T-helper 9 cell (primary cell): ENCODE results near the gene VPS41.
"Not testable (repeated sequence)": the region's sequence is repeated elsewhere in the genome, so short reads cannot be mapped to it uniquely, and the experiment has no call there.

Source experiments
- DNase-seq: peaks from one replicate; pipeline ENCODE4 v3.0.0-alpha.2; 2020

VPS41 gene

DNA sequence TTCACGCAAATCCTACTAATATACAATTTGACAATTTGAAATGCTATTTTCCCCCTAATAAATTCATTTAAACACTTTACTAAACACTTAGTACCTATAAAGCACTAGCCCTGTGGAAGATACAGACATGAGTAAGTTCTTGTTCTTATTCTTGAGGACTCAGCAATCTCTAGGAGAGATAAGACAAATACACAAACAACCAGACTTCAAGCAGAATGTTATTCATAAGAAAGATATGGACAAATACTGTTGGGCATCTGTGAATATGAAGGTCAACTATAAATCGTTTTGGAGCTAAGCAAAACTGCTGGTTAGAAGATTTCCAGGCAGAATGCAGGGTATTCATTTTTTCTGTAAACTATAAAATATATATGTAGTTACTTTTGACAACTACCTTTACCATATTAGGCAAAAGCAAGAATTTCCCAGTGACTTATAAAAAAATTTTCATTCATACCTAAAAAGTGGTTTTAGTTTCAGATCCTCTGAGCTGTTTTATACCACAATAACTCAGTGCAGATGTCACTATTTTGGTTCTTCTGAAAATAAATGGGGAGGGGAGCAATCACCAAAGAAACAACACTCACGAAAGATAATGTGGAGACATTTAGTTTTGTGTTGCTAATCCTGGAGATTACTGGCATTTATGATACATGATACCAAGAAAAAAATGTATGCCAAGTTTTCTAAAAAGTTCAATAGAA is 3.8 kb downstream of the VPS41 start:
- no peak for DNase-seq

DNA sequence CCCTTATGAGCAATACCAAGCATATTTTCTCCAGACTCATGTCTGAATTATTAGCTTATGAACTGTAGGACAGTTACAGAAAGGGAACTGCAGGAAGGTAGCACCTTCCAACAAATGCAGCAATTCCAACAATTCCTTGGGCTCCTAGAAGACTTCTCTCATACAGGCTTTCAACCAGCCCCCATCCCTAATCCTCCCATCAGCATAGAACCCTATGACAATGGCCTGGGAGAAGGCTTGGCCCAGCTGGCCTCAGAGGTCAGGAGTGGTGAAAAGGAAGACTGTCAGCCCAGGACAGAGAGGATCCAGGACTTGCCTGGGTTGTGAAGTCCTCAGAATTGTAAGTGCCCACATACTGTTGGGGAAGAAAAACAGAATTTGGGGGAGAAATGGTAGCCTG is 5.9 kb downstream of the VPS41 start:
- DNase-seq: no peak

DNA sequence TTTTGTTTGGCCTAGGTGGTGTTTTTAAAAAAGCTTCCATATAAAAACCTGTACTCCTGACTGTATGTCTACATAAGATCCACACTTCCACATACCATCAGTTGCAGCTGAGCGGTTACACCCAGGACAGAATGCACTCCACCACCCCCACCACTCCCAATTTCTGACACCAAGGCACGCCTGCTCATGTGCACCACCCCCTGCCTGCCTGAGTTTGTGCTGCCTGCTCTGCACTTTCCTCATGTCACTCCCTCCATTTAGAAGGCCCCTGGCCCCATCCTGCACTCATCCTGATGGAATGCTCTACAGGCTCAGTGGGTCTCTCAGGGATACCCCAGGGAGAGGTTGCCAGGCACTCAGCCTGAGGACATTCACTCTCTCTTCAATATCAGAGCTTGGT is 6.5 kb downstream of the VPS41 start:
- no peak for DNase-seq

DNA sequence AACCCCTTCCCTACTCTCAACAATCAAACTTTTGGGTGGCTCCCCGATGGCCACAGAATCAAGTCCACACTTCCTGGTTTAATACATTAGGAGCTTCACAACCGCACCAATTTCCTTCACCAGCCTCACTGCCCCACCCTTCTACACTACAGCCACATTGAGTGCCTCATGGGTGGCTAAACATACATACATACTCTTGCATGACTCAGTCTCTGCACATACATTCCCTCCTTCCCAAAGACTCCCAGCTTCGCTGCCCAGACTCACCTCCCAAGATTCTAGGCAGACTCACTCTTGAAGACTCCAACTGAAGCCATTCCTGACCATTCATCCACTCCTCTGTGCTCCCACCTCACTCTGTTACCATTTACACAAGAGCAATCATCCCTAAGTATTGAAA is 15.9 kb downstream of the VPS41 start:
- DNase-seq: no peak

DNA sequence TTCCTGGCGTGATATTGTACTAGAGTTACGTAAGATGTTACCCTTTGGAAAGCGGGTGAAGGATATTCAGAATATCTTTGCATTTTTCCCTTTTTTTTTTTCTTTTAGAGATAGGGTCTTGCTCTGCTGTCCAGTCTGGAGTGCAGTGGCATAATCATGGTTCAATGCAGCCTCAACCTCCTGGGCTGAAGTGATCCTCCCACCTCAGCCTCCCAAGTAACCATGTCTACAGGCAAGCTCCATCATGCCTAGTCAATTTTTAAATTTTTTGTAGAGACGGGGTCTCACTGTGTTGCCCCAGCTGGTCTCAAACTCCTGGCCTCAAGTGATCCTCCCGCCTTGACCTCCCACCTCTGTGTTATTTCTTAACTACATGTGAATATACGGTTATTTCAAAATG is 18.4 kb downstream of the VPS41 start:
- DNase-seq: no peak

DNA sequence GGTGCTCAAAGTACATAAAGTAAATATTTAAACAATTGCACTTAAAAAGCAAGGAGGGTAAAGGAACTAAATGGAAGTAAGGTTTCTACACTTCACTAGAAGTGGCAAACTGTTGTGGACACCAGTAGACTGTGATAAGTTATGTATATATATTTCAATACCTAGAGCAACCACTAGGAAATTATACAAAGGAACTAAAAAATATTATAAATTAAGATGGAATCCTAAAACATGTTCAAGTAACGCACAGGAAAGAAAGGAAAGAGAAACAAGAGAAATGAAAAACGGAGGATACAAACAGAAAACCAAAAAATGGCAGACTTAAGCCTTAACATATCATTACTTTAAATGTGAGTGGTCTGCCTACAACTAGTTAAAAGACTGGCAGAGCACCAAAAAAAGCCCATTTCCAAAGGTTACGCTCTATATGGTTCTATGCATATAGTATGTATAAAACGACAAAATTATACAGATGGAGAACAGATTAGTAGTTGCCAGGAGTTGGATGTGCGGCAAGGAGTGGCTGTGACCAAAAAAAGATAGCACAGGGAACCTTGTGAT is 19.0 kb downstream of the VPS41 start:
- no peak for DNase-seq

DNA sequence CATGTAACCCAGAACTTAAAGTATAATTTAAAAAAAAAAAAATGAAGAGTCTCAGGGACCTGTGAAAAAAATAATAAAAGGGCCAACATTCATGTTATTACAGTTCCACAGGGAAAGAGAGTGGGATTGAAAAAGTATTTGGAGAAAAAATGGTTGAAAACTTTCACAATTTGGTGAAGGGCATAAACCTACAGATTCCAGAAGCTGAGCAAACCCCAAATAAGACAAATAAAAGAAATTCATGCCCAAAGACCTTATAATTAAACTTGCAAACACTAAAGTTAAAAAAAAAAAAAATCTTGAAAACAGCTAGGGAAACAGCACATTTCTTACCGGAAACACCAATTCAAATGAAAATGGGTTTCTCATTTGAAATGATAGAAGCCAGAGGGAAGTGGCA is 19.9 kb downstream of the VPS41 start:
- DNase-seq: no peak

DNA sequence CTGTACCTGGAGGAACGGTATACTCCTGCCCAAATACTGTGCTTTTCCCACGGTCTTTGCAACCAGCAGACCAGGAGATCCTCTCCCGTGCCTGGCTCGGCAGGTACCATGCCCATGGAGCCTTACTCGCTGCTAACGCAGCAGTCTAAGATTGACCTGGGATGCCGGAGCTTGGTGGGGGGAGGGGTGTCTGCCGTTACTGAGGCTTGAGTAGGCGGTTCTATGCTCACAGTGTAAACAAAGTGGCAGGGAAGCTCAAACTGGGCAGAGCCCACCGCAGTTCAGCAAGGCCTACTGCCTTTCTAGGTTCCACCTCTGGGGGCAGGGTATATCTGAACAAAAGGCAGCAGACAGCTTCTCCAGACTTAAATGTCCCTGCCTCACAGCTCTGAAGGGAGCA is 22.7 kb downstream of the VPS41 start:
- no peak for DNase-seq

DNA sequence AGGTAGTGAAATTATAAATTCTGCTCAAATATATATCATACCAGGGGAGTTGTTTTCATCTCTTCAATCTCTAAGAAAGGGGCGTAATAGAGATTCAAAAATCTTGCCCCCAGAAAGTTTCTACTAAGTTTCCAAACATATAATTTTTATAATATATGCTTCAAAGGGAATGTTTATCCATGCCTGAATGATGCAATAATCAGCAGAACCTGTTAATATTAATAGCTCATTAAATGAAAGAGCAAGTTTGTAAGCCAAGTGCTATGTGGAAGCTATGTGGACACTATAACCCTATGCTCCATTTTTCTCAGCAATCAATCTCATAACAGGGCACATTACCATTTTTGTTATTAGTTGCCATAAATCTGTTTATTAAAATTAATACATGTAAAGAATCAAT is 25.3 kb downstream of the VPS41 start:
- no peak for DNase-seq

DNA sequence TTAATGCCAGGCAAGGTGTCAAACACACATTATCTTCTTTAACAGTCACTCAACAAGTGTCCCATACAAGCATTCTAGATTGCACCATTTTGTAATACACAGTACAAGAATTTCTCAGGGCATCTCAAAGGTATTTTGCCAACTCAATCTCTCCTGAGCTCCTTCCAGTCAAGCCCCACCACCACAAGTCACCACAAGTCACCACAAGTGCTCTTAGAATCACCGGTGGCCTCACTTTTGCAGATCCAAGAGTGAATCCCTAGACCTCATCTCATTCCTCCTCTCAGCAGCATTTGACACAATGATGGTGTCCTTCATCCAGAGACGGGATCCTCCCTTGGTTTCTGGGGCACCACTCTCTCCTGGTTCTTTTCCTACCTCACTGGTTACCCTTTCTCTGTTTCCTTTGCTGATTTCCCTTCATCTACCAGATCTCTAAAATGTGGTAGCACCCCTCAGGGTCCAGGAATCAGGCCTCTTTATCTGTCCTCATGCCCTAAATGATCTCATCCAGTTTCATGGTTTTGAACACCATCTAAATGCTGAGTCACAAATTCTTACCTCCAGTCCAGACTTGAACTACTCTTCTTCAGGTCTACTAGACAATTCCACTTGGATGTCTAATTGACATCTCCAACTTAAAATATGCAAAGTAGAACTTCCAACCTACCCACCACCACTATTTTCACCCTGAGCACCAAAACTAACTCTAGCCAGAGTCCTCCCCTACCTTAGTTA is 26.9 kb downstream of the VPS41 start:
- no peak for DNase-seq

DNA sequence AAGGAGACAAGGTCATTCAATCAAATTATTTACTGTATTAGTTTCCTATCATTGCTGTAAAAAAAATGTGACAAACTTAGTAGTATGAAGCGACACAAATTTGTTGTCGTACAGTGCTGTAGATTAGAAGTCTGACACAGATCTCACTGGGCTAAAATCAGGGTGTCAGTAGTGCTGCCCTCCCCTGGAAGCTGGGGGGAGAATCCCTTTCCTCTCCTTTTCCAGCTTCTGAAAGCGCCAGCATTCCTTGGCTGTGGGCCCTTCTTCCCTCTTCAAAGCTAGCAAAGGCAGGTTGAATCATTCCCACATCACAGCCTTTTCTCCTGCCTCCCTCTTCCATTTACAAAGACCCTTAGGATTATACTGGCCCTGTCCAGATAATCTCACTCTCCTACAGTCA is 28.0 kb downstream of the VPS41 start:
- DNase-seq: no peak

DNA sequence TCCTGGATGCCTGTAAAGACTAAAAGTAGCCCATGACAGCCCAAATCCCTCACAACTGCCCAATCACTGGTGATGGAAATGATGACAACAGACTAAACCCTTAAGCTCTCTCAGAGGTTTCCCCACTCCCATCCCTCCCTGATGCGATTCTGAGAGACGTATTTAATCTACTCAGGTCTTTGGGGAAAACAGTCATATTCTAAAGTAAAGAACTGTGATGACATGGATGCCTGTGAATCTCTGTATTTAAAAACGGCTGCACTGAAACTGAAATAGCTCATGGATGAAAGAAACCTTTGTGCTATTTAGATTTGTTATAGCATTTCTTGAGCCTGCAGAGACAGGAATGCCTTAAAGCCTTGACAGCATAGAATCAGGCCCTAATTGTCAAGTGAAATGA is 28.5 kb downstream of the VPS41 start:
- DNase-seq: no peak

DNA sequence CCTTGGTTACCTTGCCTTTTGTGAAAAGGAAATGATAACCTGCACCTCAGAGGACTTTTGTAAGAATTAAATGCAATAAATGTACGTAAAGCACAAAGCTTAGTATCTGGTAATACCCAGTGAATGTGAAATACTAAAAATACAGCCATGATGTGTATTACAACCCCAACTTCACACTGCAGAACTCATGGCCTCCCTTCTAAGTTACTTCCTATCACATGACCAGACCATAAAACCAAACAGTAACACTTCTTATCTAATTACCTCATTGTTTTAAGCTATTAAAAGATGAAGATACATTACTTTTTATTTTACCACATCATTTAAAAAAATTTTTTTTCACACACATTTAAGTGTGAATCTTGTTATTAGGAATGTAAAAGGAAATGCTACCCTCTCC is 29.0 kb downstream of the VPS41 start:
- DNase-seq: no peak

DNA sequence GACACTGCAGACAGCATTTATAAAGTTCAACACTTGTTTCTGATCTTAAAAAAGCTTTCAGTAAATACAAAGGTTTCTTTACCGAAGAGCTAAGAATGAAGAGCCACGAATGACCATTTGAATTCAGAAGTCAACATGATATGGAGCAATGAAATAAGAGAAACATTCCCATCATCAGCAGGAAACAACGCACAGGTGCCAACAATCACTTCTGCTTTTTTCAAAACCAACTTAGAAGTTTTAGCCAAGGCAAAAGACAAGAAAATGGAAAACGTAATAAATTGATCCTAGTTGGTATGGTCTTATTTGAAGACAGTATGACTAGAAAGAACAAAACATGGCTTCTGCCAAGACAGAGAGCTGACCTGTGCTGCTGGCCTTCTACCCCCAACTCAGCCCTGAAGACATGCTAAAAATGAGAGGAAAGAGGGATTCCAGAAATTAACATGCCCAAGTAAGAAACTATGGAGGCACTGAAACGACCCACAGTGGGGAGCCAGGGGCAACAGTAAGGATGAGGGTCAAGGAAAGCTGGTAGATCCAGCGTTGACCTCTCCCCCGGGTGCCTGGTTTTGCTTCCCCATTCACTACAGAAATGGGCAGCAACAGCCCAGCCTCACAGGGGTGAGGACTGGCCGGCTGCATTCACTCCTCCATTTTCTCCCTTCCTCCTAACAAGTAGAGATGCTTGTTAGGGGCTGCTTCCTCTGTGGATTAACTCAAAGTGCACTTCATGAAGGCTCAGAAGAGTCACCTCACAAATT is 30.1 kb downstream of the VPS41 start:
- DNase-seq: no peak

DNA sequence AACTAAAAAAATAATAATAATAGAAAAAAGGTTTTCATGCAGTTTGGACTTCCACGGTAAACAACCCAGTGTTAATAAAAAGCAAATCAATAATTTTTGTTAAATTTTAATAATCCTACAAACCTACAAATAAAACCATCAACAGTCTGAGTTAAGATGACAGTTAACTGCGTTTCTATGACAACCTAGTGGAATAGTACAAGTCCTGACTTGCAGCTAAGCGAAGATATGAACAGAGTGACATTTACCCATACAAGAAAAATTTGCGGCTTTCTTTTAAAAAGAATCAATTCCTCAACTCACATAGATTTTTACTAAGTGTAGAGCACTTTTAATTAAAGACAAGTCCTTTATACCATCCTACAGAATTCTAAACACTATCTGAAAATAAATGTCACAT is 35.6 kb downstream of the VPS41 start:
- no peak for DNase-seq

DNA sequence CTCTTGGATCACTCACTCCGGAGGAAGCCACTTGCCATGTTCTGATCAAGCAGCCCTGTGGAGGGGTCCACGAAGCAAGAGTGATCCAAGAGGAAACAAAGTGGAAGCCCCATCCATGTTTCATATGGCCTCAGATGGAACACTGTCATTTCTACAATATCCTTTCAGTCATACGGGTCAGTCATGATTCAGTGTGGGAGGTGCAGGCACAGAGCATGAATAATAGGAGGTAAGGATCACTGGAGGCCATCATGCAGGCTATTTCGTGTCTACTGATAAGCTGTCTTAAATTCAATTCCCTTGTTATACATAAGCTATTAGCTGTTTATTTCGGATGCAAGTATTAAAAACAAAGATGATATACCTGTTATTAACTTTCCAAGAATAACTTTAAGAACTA is 36.8 kb downstream of the VPS41 start:
- DNase-seq: no peak

DNA sequence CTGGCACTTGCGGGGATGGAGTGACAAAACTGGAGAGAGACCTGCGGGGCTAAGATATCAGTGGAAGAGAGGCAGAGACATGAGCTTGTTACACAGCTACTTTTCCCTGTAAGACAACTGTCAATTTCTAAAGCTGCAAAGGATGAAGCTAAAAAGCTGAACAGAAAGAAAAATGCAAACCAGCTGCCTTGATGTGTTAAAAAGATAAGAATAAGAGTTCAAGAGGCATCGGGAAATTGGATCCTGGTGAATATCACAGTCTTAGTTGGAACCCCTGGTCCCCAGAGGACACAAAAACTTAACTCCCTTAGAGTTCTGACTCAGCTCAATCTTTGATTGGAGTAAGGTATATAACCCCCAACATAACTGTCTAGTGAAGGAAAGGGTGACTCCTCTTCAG is 38.8 kb downstream of the VPS41 start:
- no peak for DNase-seq

DNA sequence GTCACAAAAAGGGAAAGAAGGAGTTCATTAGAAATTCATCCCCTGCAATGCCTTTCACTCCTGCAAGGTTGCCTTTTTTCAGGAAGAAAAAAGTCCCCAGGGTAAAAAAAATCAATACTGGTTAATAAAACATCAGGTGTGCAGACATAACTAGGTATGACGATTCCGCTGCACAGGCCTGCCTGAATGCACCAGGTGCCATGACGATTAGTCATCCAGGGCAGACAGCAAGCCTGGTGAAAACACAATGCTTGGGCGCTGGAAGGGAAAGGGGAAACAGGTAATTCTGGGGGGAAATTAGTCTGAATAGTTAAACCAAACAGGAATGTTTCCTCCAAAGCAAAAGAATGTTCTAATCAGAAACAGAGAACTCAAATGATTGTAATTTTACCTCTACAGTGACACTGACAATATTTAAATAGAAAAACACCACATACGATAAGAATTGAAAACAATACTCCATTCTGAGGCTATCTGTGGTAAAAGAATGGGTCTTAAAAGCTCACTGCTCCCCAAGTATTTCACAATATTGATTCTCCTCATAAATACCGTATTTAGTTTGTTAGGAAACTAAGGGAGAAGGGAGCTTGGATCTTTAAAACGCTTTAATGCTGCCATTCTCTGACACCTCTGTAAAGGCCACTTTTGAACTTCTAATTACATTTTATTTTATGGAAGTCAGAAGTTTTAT is 45.2 kb downstream of the VPS41 start:
- DNase-seq: no peak

DNA sequence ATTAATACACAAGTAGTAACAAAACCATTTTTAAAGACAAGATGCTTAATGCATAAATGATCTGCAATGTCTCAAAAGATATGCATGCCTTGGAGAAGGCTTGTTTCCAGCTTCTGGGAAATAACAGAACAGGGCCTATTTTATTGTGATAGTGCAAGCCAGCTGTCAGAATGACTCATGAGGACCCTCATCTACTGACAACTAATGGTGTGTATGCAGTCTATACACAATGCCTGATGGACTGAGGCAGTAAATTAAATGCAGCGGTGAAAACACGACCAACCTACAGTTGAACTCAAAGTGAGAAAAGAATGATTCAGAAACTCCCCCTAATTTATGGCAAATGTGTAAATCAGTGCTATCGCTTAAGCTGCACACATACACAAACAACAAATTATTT is 46.3 kb downstream of the VPS41 start:
- DNase-seq: no peak

DNA sequence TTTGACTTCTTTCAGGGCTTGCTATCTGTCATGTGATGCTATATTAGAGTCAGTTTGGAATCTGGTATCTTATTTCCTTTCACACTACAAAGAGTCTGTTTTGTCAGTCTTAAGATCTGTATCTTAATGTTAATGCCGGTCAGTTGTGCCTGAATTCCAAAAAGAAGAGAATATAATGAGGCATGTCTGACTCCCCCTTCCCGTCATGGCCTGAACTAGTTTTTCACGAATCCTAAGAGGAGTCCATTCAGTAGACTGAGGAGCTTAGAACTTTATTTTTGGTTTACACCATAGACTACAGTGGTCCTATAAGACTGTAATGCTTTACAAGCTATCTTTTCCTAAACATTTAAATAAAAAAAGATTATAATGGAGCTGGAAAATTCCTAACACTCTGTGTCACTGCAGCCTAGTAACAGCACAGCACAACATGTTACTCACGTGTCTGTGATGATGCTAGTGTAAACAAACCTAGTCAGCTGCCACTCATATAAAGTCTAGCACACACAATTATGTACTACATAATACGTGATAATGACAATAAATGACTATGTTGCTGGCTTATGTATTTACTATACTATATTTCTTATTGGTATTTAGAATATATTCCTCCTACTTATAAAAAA is 50.6 kb downstream of the VPS41 start:
- DNase-seq: no peak

DNA sequence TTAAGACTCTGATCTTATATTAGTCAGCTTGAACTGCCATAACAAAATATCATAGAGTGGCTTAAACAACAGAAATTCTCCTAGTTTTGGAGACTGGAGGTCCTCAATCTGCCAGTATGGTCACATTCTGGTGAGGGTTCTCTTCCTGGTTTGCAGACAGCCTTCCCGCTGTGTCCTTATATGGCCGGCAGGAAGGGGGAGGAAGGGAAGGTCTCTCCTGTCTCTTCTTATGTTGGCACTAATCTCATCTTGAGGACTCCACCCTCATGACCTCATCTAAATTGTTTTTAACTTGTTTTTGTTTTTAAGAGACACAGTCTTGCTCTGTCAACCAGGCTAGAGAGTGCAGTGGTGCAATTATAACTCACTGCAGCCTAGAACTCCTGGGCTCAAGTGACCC is 53.1 kb downstream of the VPS41 start:
- no peak for DNase-seq

DNA sequence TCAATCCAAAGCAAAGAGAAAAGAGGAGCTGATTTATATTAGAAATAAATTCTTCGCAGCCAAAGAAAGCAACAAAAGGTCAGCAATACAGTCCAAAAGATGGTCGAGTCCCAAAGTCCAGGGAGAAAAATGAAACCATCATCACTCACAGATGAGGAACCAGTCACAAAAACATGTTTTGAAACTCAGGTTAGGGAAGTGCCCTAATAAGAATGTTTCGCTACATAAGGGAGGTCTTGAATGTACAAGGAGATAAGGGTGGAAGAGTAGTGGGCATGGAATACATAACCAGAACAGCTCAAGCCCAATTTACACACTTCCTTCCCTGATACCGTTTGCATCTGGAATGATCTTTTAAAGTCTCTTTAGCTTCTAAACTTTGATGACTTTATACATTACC is 53.6 kb downstream of the VPS41 start:
- DNase-seq: no peak

DNA sequence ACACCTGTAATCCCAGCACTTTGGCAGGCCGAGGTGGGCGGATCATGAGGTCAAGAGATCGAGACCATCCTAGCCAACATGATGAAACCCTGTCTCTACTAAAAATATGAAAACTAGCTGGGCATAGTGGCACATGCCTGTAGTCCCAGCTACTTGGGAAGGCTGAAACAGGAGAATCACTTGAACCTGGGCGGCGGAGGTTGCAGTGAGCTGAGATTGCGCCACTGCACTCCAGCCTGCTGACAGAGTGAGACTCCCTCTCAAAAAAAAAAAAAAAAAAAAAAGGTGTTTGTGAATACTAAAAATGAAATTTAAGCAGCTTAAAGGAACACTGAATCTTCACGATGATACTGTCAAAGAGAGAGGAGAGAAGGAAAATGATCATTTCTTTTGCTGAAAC is 54.0 kb downstream of the VPS41 start:
- not testable (repeated sequence) for DNase-seq
